Measurements from ENCODE around the gene PHF24. TPM values are rescaled to one million over a fixed set of nuclear protein-coding genes. Genes with fewer than 3 reads are reported as not detected.

PHF24 gene
- total RNA-seq, 6 experiments from 2014 or later: 0.04 to 0.06 TPM; not detected in 4

DNA sequence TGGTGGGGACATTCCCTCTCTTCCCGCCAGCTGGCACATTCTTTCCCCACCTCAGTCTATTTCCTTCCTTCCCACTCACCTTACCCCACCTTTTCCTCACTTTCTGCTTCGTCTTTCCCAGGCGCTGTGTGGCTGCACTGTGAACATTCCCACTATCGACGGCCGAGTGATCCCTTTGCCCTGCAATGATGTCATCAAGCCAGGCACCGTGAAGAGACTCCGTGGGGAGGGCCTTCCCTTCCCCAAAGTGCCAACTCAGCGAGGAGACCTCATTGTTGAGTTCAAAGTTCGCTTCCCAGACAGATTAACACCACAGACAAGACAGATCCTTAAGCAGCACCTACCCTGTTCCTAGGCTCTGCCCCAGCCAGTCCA, 38.8 kb downstream of the PHF24 start:
- H3K27ac ChIP-seq: peak overlapping the region in 2 of 3 donors; percentile 25 to 43
- 31% methylated on average over 8 of the region's 10 CpGs for WGBS (ENCODE audit: insufficient coverage, low coverage, low lambda C conversion rate, missing lambda C conversion rate)
- no peak for TF ChIP-seq POLR2A (IDR thresholded peaks at IDR 0.05)
- TF ChIP-seq, protein P1, sequence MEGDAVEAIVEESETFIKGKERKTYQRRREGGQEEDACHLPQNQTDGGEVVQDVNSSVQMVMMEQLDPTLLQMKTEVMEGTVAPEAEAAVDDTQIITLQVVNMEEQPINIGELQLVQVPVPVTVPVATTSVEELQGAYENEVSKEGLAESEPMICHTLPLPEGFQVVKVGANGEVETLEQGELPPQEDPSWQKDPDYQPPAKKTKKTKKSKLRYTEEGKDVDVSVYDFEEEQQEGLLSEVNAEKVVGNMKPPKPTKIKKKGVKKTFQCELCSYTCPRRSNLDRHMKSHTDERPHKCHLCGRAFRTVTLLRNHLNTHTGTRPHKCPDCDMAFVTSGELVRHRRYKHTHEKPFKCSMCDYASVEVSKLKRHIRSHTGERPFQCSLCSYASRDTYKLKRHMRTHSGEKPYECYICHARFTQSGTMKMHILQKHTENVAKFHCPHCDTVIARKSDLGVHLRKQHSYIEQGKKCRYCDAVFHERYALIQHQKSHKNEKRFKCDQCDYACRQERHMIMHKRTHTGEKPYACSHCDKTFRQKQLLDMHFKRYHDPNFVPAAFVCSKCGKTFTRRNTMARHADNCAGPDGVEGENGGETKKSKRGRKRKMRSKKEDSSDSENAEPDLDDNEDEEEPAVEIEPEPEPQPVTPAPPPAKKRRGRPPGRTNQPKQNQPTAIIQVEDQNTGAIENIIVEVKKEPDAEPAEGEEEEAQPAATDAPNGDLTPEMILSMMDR (IDR thresholded peaks at IDR 0.05): no peak
- no peak overlapping the region for H3K4me3 ChIP-seq
- peak in 2 of 3 donors; percentile 61 to 73 for DNase-seq
- no peaks in the 10 kb centered on the region for H3K9me3 ChIP-seq
- peaks cover 0 to 21% (median 9%) of the 10 kb centered on the region in 4 donors for H3K4me1 ChIP-seq
- intact Hi-C loops (cut with DNase I): no loop called here
- no peaks in the 10 kb centered on the region for H3K36me3 ChIP-seq
- H3K27me3 ChIP-seq: no peaks in the 10 kb centered on the region
- peak; percentile 34 to 78 (median 49) for ATAC-seq

DNA sequence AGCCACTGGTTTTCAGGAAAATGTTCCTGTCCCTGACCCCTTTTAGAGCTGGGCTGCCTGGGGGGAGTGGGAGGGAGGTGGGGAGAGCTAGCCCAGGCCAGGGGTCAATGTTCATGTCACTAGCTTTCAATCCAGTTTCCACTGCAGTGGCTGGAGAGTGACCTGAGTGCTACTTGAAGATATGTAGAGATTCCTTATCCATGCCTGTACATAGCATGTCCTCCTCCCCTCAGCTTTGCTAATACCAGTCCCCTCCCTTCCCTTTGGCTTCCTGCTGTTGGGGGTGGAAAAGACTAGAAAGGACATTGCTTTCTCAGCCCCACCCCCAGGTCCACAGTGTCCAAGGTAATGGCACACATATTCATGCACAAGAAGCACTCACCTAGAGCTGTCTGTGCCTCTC, 39.3 kb downstream of the PHF24 start:
- ATAC-seq (peak; percentile 1 to 60 (median 44)), DNase-seq (peak in 1 of 3 donors; percentile 46)
- no peak overlapping the region for H3K4me3 ChIP-seq
- no peaks in the 10 kb centered on the region for H3K36me3 ChIP-seq
- no peaks in the 10 kb centered on the region for H3K9me3 ChIP-seq
- peak overlapping the region in 2 of 3 donors; percentile 25 to 43 for H3K27ac ChIP-seq
- no peak for TF ChIP-seq POLR2A (IDR thresholded peaks at IDR 0.05)
- TF ChIP-seq, protein P1 (IDR thresholded peaks at IDR 0.05): no peak
- intact Hi-C loops (cut with DNase I): no loop called here
- peaks cover 0 to 21% (median 9%) of the 10 kb centered on the region in 4 donors for H3K4me1 ChIP-seq
- H3K27me3 ChIP-seq: no peaks in the 10 kb centered on the region

DNA sequence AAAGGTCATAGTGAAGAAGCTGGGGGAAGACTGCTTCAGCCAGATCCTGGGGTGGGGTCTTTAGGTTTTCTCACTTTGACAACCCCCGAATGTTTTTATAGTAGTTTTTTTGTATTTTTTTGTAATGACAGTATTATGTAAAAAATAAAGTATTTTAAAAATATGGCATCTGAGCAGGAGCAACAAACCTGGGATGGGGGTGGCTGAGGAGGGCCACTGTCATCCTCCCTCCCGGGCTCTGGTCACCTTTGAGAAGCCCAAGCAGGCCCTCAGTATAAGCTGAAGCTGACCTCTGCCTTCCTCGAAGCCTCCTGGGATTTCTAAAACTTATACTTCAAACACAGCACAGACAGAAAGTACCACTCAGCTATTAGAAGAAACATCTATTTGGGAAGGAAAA, 40.2 kb downstream of the PHF24 start:
- Histone ChIP-seq H3K36me3 (no peaks in the 10 kb centered on the region), H3K27me3 (no peaks in the 10 kb centered on the region), H3K27ac (peak overlapping the region in 1 of 3 donors; percentile 43), H3K4me3 (no peak overlapping the region), H3K4me1 (peaks cover 0 to 21% (median 9%) of the 10 kb centered on the region in 4 donors), H3K9me3 (no peaks in the 10 kb centered on the region)
- intact Hi-C loops (cut with DNase I): no loop called here
- TF ChIP-seq, protein P1 (IDR thresholded peaks at IDR 0.05): no peak
- no peak for TF ChIP-seq POLR2A (IDR thresholded peaks at IDR 0.05)
- no peak for DNase-seq
- ATAC-seq: no peak
- WGBS (ENCODE audit: insufficient coverage, low coverage, low lambda C conversion rate, missing lambda C conversion rate): 81% methylated on average over 2 of the region's 3 CpGs

DNA sequence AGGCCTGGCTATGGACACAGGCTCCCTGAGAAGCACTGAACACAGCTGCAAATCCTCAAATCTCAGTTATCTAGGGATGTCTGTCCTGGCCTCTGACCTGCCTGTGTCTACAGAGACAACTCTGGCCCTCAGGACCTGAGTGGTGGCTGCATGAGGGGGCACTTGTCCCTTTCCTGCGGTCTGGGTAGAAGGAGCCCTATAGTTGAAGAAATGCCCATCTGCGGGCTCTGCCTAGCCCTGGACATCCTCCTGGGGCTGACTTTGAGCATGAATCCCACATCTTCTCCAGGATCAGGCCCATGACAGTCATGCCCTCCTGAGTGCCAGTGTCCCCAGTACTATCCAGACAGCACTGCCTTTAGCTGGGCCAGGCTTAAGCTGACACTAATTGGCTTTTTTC, 41.5 kb downstream of the PHF24 start:
- Histone ChIP-seq H3K36me3 (no peaks in the 10 kb centered on the region), H3K27ac (no peak overlapping the region), H3K27me3 (no peaks in the 10 kb centered on the region), H3K9me3 (no peaks in the 10 kb centered on the region), H3K4me1 (peaks cover 0 to 21% (median 9%) of the 10 kb centered on the region in 4 donors), H3K4me3 (no peak overlapping the region)
- DNase-seq (no peak), ATAC-seq (no peak)
- TF ChIP-seq POLR2A (IDR thresholded peaks at IDR 0.05): no peak
- WGBS (ENCODE audit: insufficient coverage, low coverage, low lambda C conversion rate, missing lambda C conversion rate): no CpG with 5 or more reads among the region's 2 CpGs
- intact Hi-C loops (cut with DNase I): no loop called here

DNA sequence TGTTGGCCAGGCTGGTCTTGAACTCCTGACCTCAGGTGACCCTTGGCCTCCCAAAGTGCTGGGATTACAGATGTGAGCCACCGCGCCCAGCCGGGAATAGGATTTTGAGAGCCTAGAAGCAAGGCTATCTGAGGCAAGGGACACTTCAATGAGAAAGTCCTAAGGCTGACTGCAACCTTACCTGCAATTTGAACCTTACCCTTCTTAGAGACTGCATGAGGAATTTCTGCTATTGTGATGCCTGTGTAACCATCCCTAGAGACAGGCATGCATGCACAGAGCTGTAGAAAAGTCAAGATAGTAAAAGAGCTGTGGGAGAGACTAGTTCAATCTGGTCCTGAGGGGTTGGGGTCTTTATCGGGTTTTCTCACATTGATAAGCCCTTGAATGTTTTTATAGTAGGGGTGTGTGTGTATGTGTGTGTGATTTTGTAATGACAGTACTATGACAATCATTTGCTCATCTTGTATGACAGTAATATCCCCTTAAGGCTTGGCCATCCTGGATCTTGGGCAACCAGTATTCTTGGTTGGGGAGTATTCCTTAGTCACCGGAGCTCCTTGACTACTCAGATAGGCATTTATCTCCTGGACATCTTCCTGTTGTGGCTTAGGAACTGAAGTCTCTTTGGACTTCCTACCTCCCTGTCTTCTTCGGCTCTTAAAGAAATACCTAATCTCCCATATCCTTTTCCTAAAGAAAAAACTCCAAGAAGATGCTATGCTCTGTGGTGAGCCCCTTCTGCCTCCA, 42.6 kb downstream of the PHF24 start:
- Histone ChIP-seq H3K4me1 (peaks cover 0 to 19% (median 9%) of the 10 kb centered on the region in 4 donors), H3K9me3 (no peaks in the 10 kb centered on the region), H3K27ac (no peak overlapping the region), H3K36me3 (no peaks in the 10 kb centered on the region), H3K4me3 (no peak overlapping the region), H3K27me3 (no peaks in the 10 kb centered on the region)
- WGBS (ENCODE audit: insufficient coverage, low coverage, low lambda C conversion rate, missing lambda C conversion rate): 100% methylated on average over 4 of the region's 6 CpGs
- intact Hi-C loops (cut with DNase I): no loop called here
- no peak for DNase-seq
- TF ChIP-seq POLR2A (IDR thresholded peaks at IDR 0.05): no peak
- TF ChIP-seq, protein P1 (IDR thresholded peaks at IDR 0.05): no peak
- ATAC-seq: no peak

Data from right lobe of liver (tissue), 6 donors.